HUES6 (cell line): Measurements from ENCODE around the gene OLFML2B.

ENCODE experiments used
- H3K27ac ChIP-seq: 2 replicates; pipeline ENCODE4 v1.7.0; 2013; ENCODE audit warnings: low read depth, mild to moderate bottlenecking, low read length, inconsistent platforms
- H3K27me3 ChIP-seq: 2 replicates; pipeline ENCODE4 v1.6.1; 2013; ENCODE audit warnings: low read length; ENCODE audit not compliant: control insufficient read depth, insufficient read depth
- H3K36me3 ChIP-seq: 2 replicates; pipeline ENCODE4 v1.6.1; 2013; ENCODE audit warnings: low read length; ENCODE audit not compliant: control insufficient read depth, insufficient read depth
- H3K4me1 ChIP-seq: 2 replicates; pipeline ENCODE4 v1.6.1; 2013; ENCODE audit warnings: low read length; ENCODE audit not compliant: control insufficient read depth, insufficient read depth
- H3K4me3 ChIP-seq: 2 replicates; pipeline ENCODE4 v1.5.1; 2013; ENCODE audit warnings: low read depth, low read length
- H3K9ac ChIP-seq: one replicate; pipeline ENCODE4 v1.6.1; 2013; ENCODE audit warnings: mild to moderate bottlenecking, low read length
- H3K9me3 ChIP-seq: 2 replicates; pipeline ENCODE4 v1.6.1; 2013; ENCODE audit warnings: low read depth, low read length; ENCODE audit not compliant: control insufficient read depth, insufficient read depth

OLFML2B gene

GRCh38 chr1:162007466-162007865, 16.2 kb downstream of the OLFML2B start:
- H3K4me1 ChIP-seq: peaks cover 12% of the 10 kb centered on the region; the same call in 1 of the 2 replicates
- no peak overlapping the region for H3K9ac ChIP-seq
- no peak overlapping the region for H3K4me3 ChIP-seq
- no peaks in the 10 kb centered on the region for H3K9me3 ChIP-seq
- H3K27ac ChIP-seq: no peak overlapping the region
- H3K36me3 ChIP-seq: no peaks in the 10 kb centered on the region
- H3K27me3 ChIP-seq: no peaks in the 10 kb centered on the region

GRCh38 chr1:162006081-162006480, 17.6 kb downstream of the OLFML2B start:
- no peak overlapping the region for H3K9ac ChIP-seq
- H3K36me3 ChIP-seq: no peaks in the 10 kb centered on the region
- no peak overlapping the region for H3K27ac ChIP-seq
- peaks cover 12% of the 10 kb centered on the region; the same call in 1 of the 2 replicates for H3K4me1 ChIP-seq
- H3K9me3 ChIP-seq: no peaks in the 10 kb centered on the region
- no peak overlapping the region for H3K4me3 ChIP-seq
- H3K27me3 ChIP-seq: no peaks in the 10 kb centered on the region

GRCh38 chr1:162004441-162004950, 19.2 kb downstream of the OLFML2B start:
- no peak overlapping the region for H3K27ac ChIP-seq
- H3K27me3 ChIP-seq: no peaks in the 10 kb centered on the region

GRCh38 chr1:162003830-162004215, 19.8 kb downstream of the OLFML2B start:
- H3K4me3 ChIP-seq: no peak overlapping the region
- no peaks in the 10 kb centered on the region for H3K9me3 ChIP-seq
- peaks cover 12% of the 10 kb centered on the region; the same call in 1 of the 2 replicates for H3K4me1 ChIP-seq
- no peak overlapping the region for H3K9ac ChIP-seq
- no peaks in the 10 kb centered on the region for H3K36me3 ChIP-seq
- no peak overlapping the region for H3K27ac ChIP-seq
- no peaks in the 10 kb centered on the region for H3K27me3 ChIP-seq

More at GRCh38 chr1:162004441-162004950, 19.2 kb downstream of the OLFML2B start:
- Histone ChIP-seq H3K4me1 (peaks cover 12% of the 10 kb centered on the region; the same call in 1 of the 2 replicates), H3K9me3 (no peaks in the 10 kb centered on the region), H3K9ac (no peak overlapping the region), H3K36me3 (no peaks in the 10 kb centered on the region), H3K4me3 (no peak overlapping the region)

GRCh38 chr1:162003061-162003829, 20.4 kb downstream of the OLFML2B start:
- H3K4me3 ChIP-seq: no peak overlapping the region
- peaks cover 12% of the 10 kb centered on the region; the same call in 1 of the 2 replicates for H3K4me1 ChIP-seq
- no peak overlapping the region for H3K27ac ChIP-seq
- no peaks in the 10 kb centered on the region for H3K36me3 ChIP-seq
- H3K9me3 ChIP-seq: no peaks in the 10 kb centered on the region
- H3K27me3 ChIP-seq: no peaks in the 10 kb centered on the region
- no peak overlapping the region for H3K9ac ChIP-seq

- no peak overlapping the region for H3K9ac ChIP-seq
- no peaks in the 10 kb centered on the region for H3K9me3 ChIP-seq
- H3K4me1 ChIP-seq: peaks cover 12% of the 10 kb centered on the region; the same call in 1 of the 2 replicates
- no peaks in the 10 kb centered on the region for H3K36me3 ChIP-seq
- no peak overlapping the region for H3K4me3 ChIP-seq
- no peak overlapping the region for H3K27ac ChIP-seq
- H3K27me3 ChIP-seq: no peaks in the 10 kb centered on the region
Measured at GRCh38 chr1:162000053-162000420, 23.6 kb downstream of the OLFML2B start.

- Histone ChIP-seq H3K36me3 (no peaks in the 10 kb centered on the region), H3K27me3 (no peaks in the 10 kb centered on the region), H3K27ac (no peak overlapping the region), H3K4me1 (peaks cover 12% of the 10 kb centered on the region; the same call in 1 of the 2 replicates), H3K4me3 (no peak overlapping the region), H3K9ac (no peak overlapping the region), H3K9me3 (no peaks in the 10 kb centered on the region)
Measured at GRCh38 chr1:161999301-162000052, 24.2 kb downstream of the OLFML2B start.

GRCh38 chr1:161998811-161999210, 24.9 kb downstream of the OLFML2B start:
- Histone ChIP-seq H3K4me3 (no peak overlapping the region), H3K9me3 (no peaks in the 10 kb centered on the region), H3K36me3 (no peaks in the 10 kb centered on the region), H3K4me1 (peaks cover 12% of the 10 kb centered on the region; the same call in 1 of the 2 replicates), H3K27ac (no peak overlapping the region), H3K9ac (no peak overlapping the region), H3K27me3 (no peaks in the 10 kb centered on the region)

- Histone ChIP-seq H3K27me3 (no peaks in the 10 kb centered on the region), H3K9me3 (no peaks in the 10 kb centered on the region), H3K4me3 (no peak overlapping the region), H3K9ac (no peak overlapping the region), H3K36me3 (no peaks in the 10 kb centered on the region), H3K4me1 (no peaks in the 10 kb centered on the region), H3K27ac (no peak overlapping the region)
Measured at GRCh38 chr1:161997152-161997551, 26.5 kb downstream of the OLFML2B start.

GRCh38 chr1:161994175-161994668, 29.4 kb downstream of the OLFML2B start:
- Histone ChIP-seq H3K9ac (no peak overlapping the region), H3K4me3 (no peak overlapping the region), H3K9me3 (no peaks in the 10 kb centered on the region), H3K4me1 (no peaks in the 10 kb centered on the region), H3K27me3 (no peaks in the 10 kb centered on the region), H3K27ac (no peak overlapping the region), H3K36me3 (no peaks in the 10 kb centered on the region)

- H3K27me3 ChIP-seq: no peaks in the 10 kb centered on the region
- no peaks in the 10 kb centered on the region for H3K36me3 ChIP-seq
- no peak overlapping the region for H3K27ac ChIP-seq
- H3K9me3 ChIP-seq: no peaks in the 10 kb centered on the region
- H3K9ac ChIP-seq: no peak overlapping the region
- H3K4me3 ChIP-seq: no peak overlapping the region
- no peaks in the 10 kb centered on the region for H3K4me1 ChIP-seq
Measured at GRCh38 chr1:161993576-161993975, 30.1 kb downstream of the OLFML2B start.
